ENCODE data around the gene VWF. TPM values are rescaled to one million over a fixed set of nuclear protein-coding genes. Genes with fewer than 3 reads are reported as not detected.

The VWF gene
- total RNA-seq, 6 experiments from 2014 or later = 5.7 to 16.6 (median 9.6) TPM

DNA sequence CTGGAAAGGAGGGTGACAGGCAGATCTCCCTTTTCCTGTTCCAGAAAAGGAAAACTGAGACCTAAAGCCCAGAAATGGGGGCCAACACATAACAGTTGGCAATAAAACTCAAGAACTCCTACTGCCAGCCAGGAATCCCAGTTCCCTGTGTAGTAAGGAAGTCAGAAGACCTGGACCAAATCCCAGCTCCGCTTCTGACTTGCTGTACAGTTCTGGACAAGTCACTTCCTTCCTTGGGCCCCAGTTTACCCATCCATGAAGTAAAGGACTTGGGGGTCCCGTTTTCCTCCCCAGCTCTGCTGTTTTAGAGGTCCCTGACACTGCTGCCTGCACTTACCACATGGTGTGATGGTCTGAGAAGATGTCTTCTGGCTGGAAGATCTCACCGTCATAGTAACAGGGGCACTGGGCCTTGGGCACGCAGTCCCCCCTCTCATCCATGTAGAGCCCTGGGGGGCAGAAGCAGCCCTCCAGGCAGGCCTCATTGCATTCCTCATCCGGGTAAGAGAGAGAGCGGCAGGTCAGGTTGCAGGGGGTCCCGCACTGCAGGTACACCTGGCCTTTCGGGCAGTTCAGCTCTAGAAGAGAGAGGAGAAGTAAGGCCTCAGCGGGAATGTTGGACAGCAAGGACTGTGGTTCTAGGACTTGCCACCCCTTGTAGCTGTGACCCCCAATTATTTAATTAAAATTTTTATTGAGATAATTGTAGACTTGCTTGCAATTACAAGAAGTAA is 72.1 kb downstream of the VWF start:
- WGBS (ENCODE audit: insufficient coverage, low coverage, low lambda C conversion rate, missing lambda C conversion rate) = 100% methylated on average over 3 of the region's 9 CpGs
- Histone ChIP-seq H3K9me3 (no peaks in the 10 kb centered on the region), H3K36me3 (no peaks in the 10 kb centered on the region), H3K4me3 (no peak overlapping the region), H3K27me3 (no peaks in the 10 kb centered on the region), H3K4me1 (peaks cover 0 to 8% (median 0%) of the 10 kb centered on the region in 4 donors), H3K27ac (no peak overlapping the region)
- TF ChIP-seq POLR2A (IDR thresholded peaks at IDR 0.05) = no peak
- TF ChIP-seq, protein P1, sequence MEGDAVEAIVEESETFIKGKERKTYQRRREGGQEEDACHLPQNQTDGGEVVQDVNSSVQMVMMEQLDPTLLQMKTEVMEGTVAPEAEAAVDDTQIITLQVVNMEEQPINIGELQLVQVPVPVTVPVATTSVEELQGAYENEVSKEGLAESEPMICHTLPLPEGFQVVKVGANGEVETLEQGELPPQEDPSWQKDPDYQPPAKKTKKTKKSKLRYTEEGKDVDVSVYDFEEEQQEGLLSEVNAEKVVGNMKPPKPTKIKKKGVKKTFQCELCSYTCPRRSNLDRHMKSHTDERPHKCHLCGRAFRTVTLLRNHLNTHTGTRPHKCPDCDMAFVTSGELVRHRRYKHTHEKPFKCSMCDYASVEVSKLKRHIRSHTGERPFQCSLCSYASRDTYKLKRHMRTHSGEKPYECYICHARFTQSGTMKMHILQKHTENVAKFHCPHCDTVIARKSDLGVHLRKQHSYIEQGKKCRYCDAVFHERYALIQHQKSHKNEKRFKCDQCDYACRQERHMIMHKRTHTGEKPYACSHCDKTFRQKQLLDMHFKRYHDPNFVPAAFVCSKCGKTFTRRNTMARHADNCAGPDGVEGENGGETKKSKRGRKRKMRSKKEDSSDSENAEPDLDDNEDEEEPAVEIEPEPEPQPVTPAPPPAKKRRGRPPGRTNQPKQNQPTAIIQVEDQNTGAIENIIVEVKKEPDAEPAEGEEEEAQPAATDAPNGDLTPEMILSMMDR (IDR thresholded peaks at IDR 0.05) = no peak
- intact Hi-C loops (cut with DNase I) = no loop called here
- DNase-seq (peak in 1 of 3 donors; percentile 27), ATAC-seq (no peak)

GRCh38 chr12:6049992-6050391 is 74.5 kb downstream of the VWF start:
- Histone ChIP-seq H3K9me3 (no peaks in the 10 kb centered on the region), H3K27me3 (no peaks in the 10 kb centered on the region), H3K27ac (no peak overlapping the region), H3K36me3 (no peaks in the 10 kb centered on the region), H3K4me3 (no peak overlapping the region), H3K4me1 (peaks cover 0 to 8% (median 0%) of the 10 kb centered on the region in 4 donors)
- peak in 1 of 4 donors; percentile 31 for ATAC-seq
- no peak for DNase-seq
- intact Hi-C loops (cut with DNase I) = no loop called here
- 95% methylated on average over 8 of the region's 8 CpGs for WGBS (ENCODE audit: insufficient coverage, low coverage, low lambda C conversion rate, missing lambda C conversion rate)
- TF ChIP-seq POLR2A (IDR thresholded peaks at IDR 0.05) = no peak
- TF ChIP-seq, protein P1 (IDR thresholded peaks at IDR 0.05) = no peak

- H3K27ac ChIP-seq = no peak overlapping the region
- H3K9me3 ChIP-seq = no peaks in the 10 kb centered on the region
- H3K27me3 ChIP-seq = no peaks in the 10 kb centered on the region
- H3K4me1 ChIP-seq = peaks cover 0 to 8% (median 0%) of the 10 kb centered on the region in 4 donors
- H3K4me3 ChIP-seq = no peak overlapping the region
- DNase-seq = no peak
- H3K36me3 ChIP-seq = no peaks in the 10 kb centered on the region
- intact Hi-C loops (cut with DNase I) = no loop called here
- peak; percentile 36 to 70 (median 60) for ATAC-seq
- no peak for TF ChIP-seq POLR2A (IDR thresholded peaks at IDR 0.05)
These were observed 74.9 kb downstream of the VWF start for GRCh38 chr12:6049587-6049986.

- H3K36me3 ChIP-seq = no peaks in the 10 kb centered on the region
- no peak for TF ChIP-seq POLR2A (IDR thresholded peaks at IDR 0.05)
- TF ChIP-seq, protein P1 (IDR thresholded peaks at IDR 0.05) = no peak
- intact Hi-C loops (cut with DNase I) = no loop called here
- H3K4me3 ChIP-seq = no peak overlapping the region
- no peaks in the 10 kb centered on the region for H3K9me3 ChIP-seq
- H3K27me3 ChIP-seq = no peaks in the 10 kb centered on the region
- no peak overlapping the region for H3K27ac ChIP-seq
- no peak for DNase-seq
- ATAC-seq = no peak
- WGBS (ENCODE audit: insufficient coverage, low coverage, low lambda C conversion rate, missing lambda C conversion rate) = 71% methylated on average over 12 of the region's 13 CpGs
- H3K4me1 ChIP-seq = peaks cover 0 to 8% (median 0%) of the 10 kb centered on the region in 4 donors
These were observed 76.9 kb downstream of the VWF start for GRCh38 chr12:6047249-6048237.

Data from right lobe of liver (tissue), 6 donors.